IMR-90 (cell line): ENCODE data around the gene PPP2R5E. TPM values are rescaled to one million over a fixed set of nuclear protein-coding genes. Genes with fewer than 3 reads are reported as not detected.

ENCODE experiments used
- ATAC-seq: fragments of 200-7000 bp; cut with Tn5 transposase; 2 replicates; pipeline ENCODE4 v1.9.1; 2020; ENCODE audit warnings: low read depth, mild to moderate bottlenecking, moderate library complexity
- BruUV-seq: library from RNA; stranded (reverse); fragments of 400-500 nt; replicated peaks from 2 replicates; lab custom pipeline; 2021; lab: Mats Ljungman, UMichigan
- CTCF ChIA-PET: fragments of 300-600 bp; formaldehyde crosslinking; extraction: SDS; loops from one replicate; lab custom pipeline; 2021; ENCODE audit warnings: antibody characterized with exemption; lab: Yijun Ruan, JAX
- POLR2A ChIA-PET: fragments of 300-600 bp; sonication (Branson Sonifier 250); formaldehyde crosslinking; loops from one replicate; lab custom pipeline; 2022; ENCODE audit warnings: antibody characterized with exemption; ENCODE audit not compliant: unreplicated experiment; lab: Charles Lee
- DNase-seq: peaks from one replicate; pipeline ENCODE4 v3.0.0; 2013
- H2AFZ ChIP-seq: replicated peaks from 2 replicates; pipeline ENCODE3; 2013; ENCODE audit warnings: low read length, mild to moderate bottlenecking; ENCODE audit not compliant: poor library complexity
- H2AK5ac ChIP-seq: 2 replicates; pipeline ENCODE4 v1.6.1; 2013; ENCODE audit warnings: low read depth, low read length, inconsistent platforms
- H2AK9ac ChIP-seq: replicated peaks from 2 replicates; pipeline ENCODE3; 2013; ENCODE audit warnings: mild to moderate bottlenecking, low read depth, low read length, moderate library complexity; ENCODE audit not compliant: poor library complexity
- H2BK120ac ChIP-seq: 2 replicates; pipeline ENCODE4 v1.6.1; 2013; ENCODE audit warnings: low read depth, low read length, inconsistent platforms
- H2BK15ac ChIP-seq: 3 replicates; pipeline ENCODE4 v1.6.1; 2013; ENCODE audit warnings: low read depth, low read length, inconsistent platforms
- H2BK20ac ChIP-seq: 2 replicates; pipeline ENCODE4 v1.6.1; 2013; ENCODE audit warnings: low read depth, mild to moderate bottlenecking, inconsistent platforms, low read length, moderate library complexity
- H2BK5ac ChIP-seq: 2 replicates; pipeline ENCODE4 v1.6.1; 2013; ENCODE audit warnings: mild to moderate bottlenecking, low read depth, low read length, inconsistent platforms; ENCODE audit not compliant: poor library complexity, severe bottlenecking
- H3K14ac ChIP-seq: replicated peaks from 2 replicates; pipeline ENCODE4 v1.6.1; 2013; ENCODE audit warnings: low read depth, low read length, inconsistent platforms
- H3K18ac ChIP-seq: 2 replicates; pipeline ENCODE4 v1.6.1; 2013; ENCODE audit warnings: low read depth, low read length, control low read depth
- H3K23ac ChIP-seq: 2 replicates; pipeline ENCODE4 v1.6.1; 2013; ENCODE audit warnings: low read depth, low read length, inconsistent platforms
- H3K27ac ChIP-seq: 2 replicates; pipeline ENCODE4 v1.5.1; 2013; ENCODE audit warnings: mild to moderate bottlenecking, control low read depth, low read length; ENCODE audit not compliant: insufficient read depth
- H3K27me3 ChIP-seq: 2 replicates; pipeline ENCODE4 v1.6.1; 2013; ENCODE audit warnings: low read length; ENCODE audit not compliant: control insufficient read depth, insufficient read depth
- H3K36me3 ChIP-seq: 2 replicates; pipeline ENCODE4 v1.6.1; 2013; ENCODE audit warnings: low read length, mixed read lengths; ENCODE audit not compliant: control insufficient read depth, insufficient read depth
- H3K4ac ChIP-seq: 2 replicates; pipeline ENCODE4 v1.6.1; 2013; ENCODE audit warnings: low read depth, low read length, inconsistent platforms
- H3K4me1 ChIP-seq: 2 replicates; pipeline ENCODE4 v1.6.1; 2013; ENCODE audit warnings: low read length, mixed read lengths; ENCODE audit not compliant: control insufficient read depth, insufficient read depth
- H3K4me2 ChIP-seq: 2 replicates; pipeline ENCODE4 v1.6.1; 2013; ENCODE audit warnings: low read depth, mild to moderate bottlenecking, control low read depth, low read length, moderate library complexity
- H3K4me3 ChIP-seq: 2 replicates; pipeline ENCODE4 v1.5.1; 2013; ENCODE audit warnings: low read depth, mild to moderate bottlenecking, control low read depth, low read length, moderate library complexity; ENCODE audit not compliant: insufficient read depth
- H3K56ac ChIP-seq: 2 replicates; pipeline ENCODE4 v1.6.1; 2013; ENCODE audit warnings: low read length, inconsistent platforms; ENCODE audit not compliant: insufficient read depth; ENCODE audit errors: extremely low read depth
- H3K79me1 ChIP-seq, 2 experiments: 2 replicates each; pipeline ENCODE4 v1.6.1; 2013; ENCODE audit warnings: low read length in 2 of 2, inconsistent platforms in 1 of 2, low read depth in 1 of 2
- H3K9ac ChIP-seq: 2 replicates; pipeline ENCODE4 v1.6.1; 2013; ENCODE audit warnings: low read depth, low read length, control low read depth
- H3K9me1 ChIP-seq: 2 replicates; pipeline ENCODE4 v1.6.1; 2013; ENCODE audit warnings: low read length, inconsistent platforms; ENCODE audit not compliant: insufficient read depth
- H3K9me3 ChIP-seq: 2 replicates; pipeline ENCODE4 v1.6.1; 2013; ENCODE audit warnings: low read length; ENCODE audit not compliant: control insufficient read depth, insufficient read depth
- H4K20me1 ChIP-seq: 2 replicates; pipeline ENCODE4 v1.6.1; 2013; ENCODE audit warnings: low read length, inconsistent platforms; ENCODE audit not compliant: insufficient read depth
- H4K5ac ChIP-seq: 2 replicates; pipeline ENCODE4 v1.6.1; 2013; ENCODE audit warnings: mild to moderate bottlenecking, low read depth, low read length, control low read depth
- H4K8ac ChIP-seq, 2 experiments: 2 replicates each; pipeline ENCODE4 v1.6.1; 2013; ENCODE audit warnings: low read depth in 2 of 2, low read length in 2 of 2, control low read depth in 1 of 2, inconsistent platforms in 1 of 2
- H4K91ac ChIP-seq: 2 replicates; pipeline ENCODE4 v1.6.1; 2013; ENCODE audit warnings: low read depth, low read length, inconsistent platforms; ENCODE audit not compliant: insufficient read depth
- BHLHE40 ChIP-seq: fragments of 150-350 bp; IDR thresholded peaks from 2 replicates; pipeline ENCODE4 v1.6.1; 2016; ENCODE audit warnings: mild to moderate bottlenecking, low read depth, low read length
- CEBPB ChIP-seq: IDR thresholded peaks from 2 replicates; pipeline ENCODE4 v1.6.1; 2012; ENCODE audit warnings: low read depth, low read length, improper control_type of control experiment
- CHD1 ChIP-seq: IDR thresholded peaks from 2 replicates; pipeline ENCODE4 v1.6.1; 2012; ENCODE audit warnings: low read depth, low read length, improper control_type of control experiment
- CTCF ChIP-seq: conservative IDR thresholded peaks from 2 replicates; pipeline ENCODE4 v1.5.1; 2012; ENCODE audit warnings: mild to moderate bottlenecking, low read depth, low read length, improper control_type of control experiment
- ELK1 ChIP-seq: fragments of 150-350 bp; IDR thresholded peaks from 2 replicates; pipeline ENCODE4 v1.6.1; 2016; ENCODE audit warnings: low read depth, mild to moderate bottlenecking, low read length, moderate library complexity, borderline replicate concordance
- FOS ChIP-seq: fragments of 150-350 bp; IDR thresholded peaks from 2 replicates; pipeline ENCODE4 v1.6.1; 2016; ENCODE audit warnings: low read depth, low read length
- MAFK ChIP-seq: IDR thresholded peaks from 2 replicates; pipeline ENCODE4 v1.6.1; 2012; ENCODE audit warnings: low read depth, low read length, improper control_type of control experiment
- MAZ ChIP-seq: IDR thresholded peaks from 2 replicates; pipeline ENCODE4 v1.6.1; 2012; ENCODE audit warnings: low read depth, mild to moderate bottlenecking, low read length, improper control_type of control experiment, moderate library complexity, borderline replicate concordance
- MXI1 ChIP-seq: IDR thresholded peaks from 2 replicates; pipeline ENCODE4 v1.6.1; 2012; ENCODE audit warnings: low read depth, mild to moderate bottlenecking, low read length, moderate library complexity, borderline replicate concordance
- NFE2L2 ChIP-seq: fragments of 150-350 bp; IDR thresholded peaks from 2 replicates; pipeline ENCODE4 v1.6.1; 2016; ENCODE audit warnings: low read depth, mild to moderate bottlenecking, low read length
- POLR2A ChIP-seq: IDR thresholded peaks from 2 replicates; pipeline ENCODE4 v1.6.1; 2012; ENCODE audit warnings: mild to moderate bottlenecking, low read depth, low read length
- RAD21 ChIP-seq: IDR thresholded peaks from 2 replicates; pipeline ENCODE4 v1.6.1; 2012; ENCODE audit warnings: low read length, improper control_type of control experiment
- RCOR1 ChIP-seq: IDR thresholded peaks from 2 replicates; pipeline ENCODE4 v1.6.1; 2012; ENCODE audit warnings: mild to moderate bottlenecking, low read length, improper control_type of control experiment; ENCODE audit not compliant: insufficient replicate concordance
- RFX5 ChIP-seq: IDR thresholded peaks from 2 replicates; pipeline ENCODE4 v1.8.0; 2012; ENCODE audit warnings: low read depth, mild to moderate bottlenecking, low read length, moderate library complexity
- SMC3 ChIP-seq: fragments of 150-350 bp; IDR thresholded peaks from 2 replicates; pipeline ENCODE4 v1.6.1; 2016; ENCODE audit warnings: low read depth, mild to moderate bottlenecking, antibody characterized with exemption, low read length, moderate library complexity
- USF2 ChIP-seq: fragments of 150-350 bp; IDR thresholded peaks from 2 replicates; pipeline ENCODE4 v1.6.1; 2017; ENCODE audit warnings: mild to moderate bottlenecking, antibody characterized with exemption, low read length, low read depth
- WGBS, 2 experiments: methylation state at CpG; one replicate each; pipeline versions ENCODE4 v1.1.5 to v1.1.7; 2013; ENCODE audit warnings: missing lambda C conversion rate in 2 of 2; ENCODE audit not compliant: insufficient read length in 1 of 2; ENCODE audit errors: extremely low coverage in 2 of 2; 5-methylcytosine and 5-hydroxymethylcytosine counted together
- dilution Hi-C: fragments of 300-500 bp; cut with HindIII; formaldehyde crosslinking; loops from one replicate; pipeline ENCODE4 v1.14.3; 2018; ENCODE audit warnings: low sequenced_read_pairs; ENCODE audit not compliant: unreplicated experiment
- in situ Hi-C: fragments of 300-500 bp; cut with MboI; formaldehyde crosslinking; loops from 3 replicates; pipeline ENCODE4 v1.14.3; 2019; ENCODE audit warnings: low sequenced_read_pairs, inconsistent platforms, mixed read lengths
- intact Hi-C: fragments of 100-400 bp; cut with micrococcal nuclease; formaldehyde crosslinking; loops from 2 replicates; pipeline ENCODE4 v1.10.0; 2022
- polyA plus RNA-seq, 3 experiments: library from polyadenylated mRNA; depleted of rRNA; stranded (reverse); fragments of >200 nt; gene quantifications; 2 replicates each; pipeline ENCODE4 v1.2.3, GENCODE V29; 2012; ENCODE audit warnings: low replicate concordance in 1 of 3
- total RNA-seq: library from RNA; depleted of rRNA; stranded (reverse); fragments of >200 nt; gene quantifications from 2 replicates; pipeline ENCODE4 v1.2.3, GENCODE V29; 2012

The PPP2R5E gene
- total and polyA plus RNA-seq, 2 of the 4 experiments (the other 2 are of a cell fraction), result 9.7 to 12.2 TPM

- Histone ChIP-seq H2BK5ac (no peak overlapping the region), H3K23ac (no peak overlapping the region), H3K4me3 (no peak overlapping the region), H2AK5ac (no peak overlapping the region), H3K79me1 (peaks cover 34 to 69% of the 10 kb centered on the region in 2 experiments), H2AK9ac (no peak overlapping the region), H2BK15ac (no peak overlapping the region), H3K9ac (no peak overlapping the region), H4K5ac (no peak overlapping the region), H3K18ac (no peak overlapping the region), H3K27me3 (no peaks in the 10 kb centered on the region), H3K4me2 (peak overlapping the region; percentile 0; the same call in 1 of the 2 replicates), H3K27ac (no peak overlapping the region), H3K14ac (no peak overlapping the region), H4K91ac (no peak overlapping the region), H3K9me3 (no peaks in the 10 kb centered on the region), H3K9me1 (peaks cover 18% of the 10 kb centered on the region), H3K36me3 (no peaks in the 10 kb centered on the region), H4K8ac (no peak overlapping the region), H3K4ac (no peak overlapping the region), H2AFZ (no peak overlapping the region), H4K20me1 (peaks cover 49% of the 10 kb centered on the region), H2BK20ac (no peak overlapping the region), H2BK120ac (peak overlapping the region; percentile 4; the same call in 1 of the 2 replicates), H3K4me1 (peaks cover 10% of the 10 kb centered on the region), H3K56ac (no peak overlapping the region)
- peak; percentile 92 for DNase-seq
- TF ChIP-seq MAZ (0 out of 2 replicates have a peak, but pooled peaks have one; percentile 47), POLR2A (no peak), CHD1 (no peak), ELK1 (no peak), USF2 (peak; percentile 64; the same call in 1 of the 2 replicates), RFX5 (no peak), RAD21 (no peak), FOS (no peak; the same call in 1 of the 2 replicates), MAFK (peak; percentile 73), RCOR1 (no peak), BHLHE40 (no peak), CTCF (0 out of 2 replicates have a peak, but pooled peaks have one; percentile 4), NFE2L2 (no peak), CEBPB (peak; percentile 62), MXI1 (0 out of 2 replicates have a peak, but pooled peaks have one; percentile 60), SMC3 (no peak)
- peak; percentile 97 for ATAC-seq
- CTCF ChIA-PET, result no interaction called here
- POLR2A ChIA-PET, result no interaction called here
- intact Hi-C loops, result loop anchor here (2.0 to 5.0 kb wide), 2 partner anchors 36 to 107 kb away; partner anchors contain the start of gene PPP2R5E
- in situ Hi-C loops, result no loop called here
- WGBS, 2 experiments, result no CpG with 5 or more reads among the region's 5 CpGs
- no TSS peak for BruUV-seq
- dilution Hi-C loops, result no loop called here
Observed at GRCh38 chr14:63435838-63436237, 107.3 kb downstream of the PPP2R5E start.
